Activated CD8-positive, alpha-beta T cell treated with anti-CD3 and anti-CD28 coated beads, Interleukin-2, amount 10 ng/mL, durations not matched to agents 7 days and 5 days (primary cell): ENCODE data around the gene ARMC12. TPM values are rescaled to one million over a fixed set of nuclear protein-coding genes. Genes with fewer than 3 reads are reported as not detected.

ENCODE experiments used
- ATAC-seq: fragments of 150-1000 bp; cut with Tn5 transposase; one replicate; pipeline ENCODE4 v1.10.0; 2021; ENCODE audit warnings: moderate library complexity
- CTCF ChIA-PET: fragments of 350-600 bp; sonication (Branson Sonifier 250); formaldehyde crosslinking; loops from one replicate; lab custom pipeline; 2021; ENCODE audit warnings: antibody characterized with exemption; lab: Charles Lee
- POLR2A ChIA-PET: fragments of 350-600 bp; sonication (Branson Sonifier 250); formaldehyde crosslinking; loops from one replicate; lab custom pipeline; 2021; ENCODE audit warnings: antibody characterized with exemption; lab: Charles Lee
- DNase-seq: peaks from one replicate; pipeline ENCODE4 v3.0.0-alpha.2; 2020
- H3K27ac Mint-ChIP-seq: one replicate; pipeline ENCODE4 v1.8.0; 2021; ENCODE audit warnings: mild to moderate bottlenecking, mixed read lengths
- H3K27me3 Mint-ChIP-seq: one replicate; pipeline ENCODE4 v1.8.0; 2021; ENCODE audit warnings: low read depth, mixed read lengths
- H3K36me3 Mint-ChIP-seq: one replicate; pipeline ENCODE4 v1.8.0; 2021; ENCODE audit warnings: low read depth, mixed read lengths
- H3K4me1 Mint-ChIP-seq: one replicate; pipeline ENCODE4 v1.8.0; 2021; ENCODE audit warnings: low read depth, mixed read lengths
- H3K4me3 Mint-ChIP-seq: one replicate; pipeline ENCODE4 v1.8.0; 2021; ENCODE audit warnings: mild to moderate bottlenecking, mixed read lengths
- H3K9me3 Mint-ChIP-seq: one replicate; pipeline ENCODE4 v1.8.0; 2022; ENCODE audit warnings: mixed read lengths; ENCODE audit not compliant: insufficient read depth
- total RNA-seq, 2 experiments: library from RNA; stranded (reverse); gene quantifications; one replicate each; pipeline ENCODE4 v1.2.3, GENCODE V29; 2021

ARMC12 gene
- total RNA-seq, 2 experiments from 2014 or later: 0.37 to 0.45 TPM

DNA sequence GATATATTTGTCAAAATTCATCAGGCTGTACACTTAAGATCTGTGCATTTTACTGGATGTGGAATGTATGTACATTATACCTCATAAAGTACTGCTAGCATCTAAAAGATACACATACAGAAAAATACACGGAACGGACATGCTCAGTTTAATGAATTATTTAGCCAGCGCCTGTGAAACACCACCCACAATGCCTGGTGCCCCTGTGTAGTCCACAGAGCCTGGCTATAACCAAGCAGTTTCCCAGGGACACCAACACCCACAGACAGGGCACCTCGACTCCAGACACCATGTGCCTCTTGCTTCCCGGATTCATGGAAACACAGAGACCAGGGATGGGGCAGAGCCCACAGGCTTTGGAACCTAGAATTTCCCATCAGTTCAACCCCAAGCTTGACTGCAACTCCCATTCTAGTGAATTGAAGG lies 17.4 kb upstream of the ARMC12 start:
- ChIA-PET CTCF (interaction anchor here (1.2 to 3.5 kb wide), 5 partner anchors 8 to 196 kb away, joined by 3 to 16 read pairs (median 7); partner anchors contain the start of gene ARMC12), POLR2A (interaction anchor here (1.0 to 3.1 kb wide), 5 partner anchors 9 to 50 kb away, joined by 5 to 17 read pairs (median 8); no protein-coding TSS in a partner anchor)
- peaks cover 39% of the 10 kb centered on the region for H3K4me1 Mint-ChIP-seq

GRCh38 chr6:35719830-35720733 lies 16.8 kb upstream of the ARMC12 start:
- no peak for DNase-seq
- CTCF ChIA-PET: interaction anchor here (1.2 to 3.5 kb wide), 4 partner anchors 8 to 197 kb away, joined by 3 to 16 read pairs (median 6); partner anchors contain the start of gene ARMC12

More for the DNA sequence above, 17.4 kb upstream of the ARMC12 start:
- Mint-ChIP-seq H3K36me3 (no peaks in the 10 kb centered on the region), H3K27me3 (no peaks in the 10 kb centered on the region), H3K9me3 (no peaks in the 10 kb centered on the region), H3K4me3 (peak overlapping the region; percentile 47), H3K27ac (peak overlapping the region; percentile 85)
- DNase-seq: no peak
- peak; percentile 40 for ATAC-seq

DNA sequence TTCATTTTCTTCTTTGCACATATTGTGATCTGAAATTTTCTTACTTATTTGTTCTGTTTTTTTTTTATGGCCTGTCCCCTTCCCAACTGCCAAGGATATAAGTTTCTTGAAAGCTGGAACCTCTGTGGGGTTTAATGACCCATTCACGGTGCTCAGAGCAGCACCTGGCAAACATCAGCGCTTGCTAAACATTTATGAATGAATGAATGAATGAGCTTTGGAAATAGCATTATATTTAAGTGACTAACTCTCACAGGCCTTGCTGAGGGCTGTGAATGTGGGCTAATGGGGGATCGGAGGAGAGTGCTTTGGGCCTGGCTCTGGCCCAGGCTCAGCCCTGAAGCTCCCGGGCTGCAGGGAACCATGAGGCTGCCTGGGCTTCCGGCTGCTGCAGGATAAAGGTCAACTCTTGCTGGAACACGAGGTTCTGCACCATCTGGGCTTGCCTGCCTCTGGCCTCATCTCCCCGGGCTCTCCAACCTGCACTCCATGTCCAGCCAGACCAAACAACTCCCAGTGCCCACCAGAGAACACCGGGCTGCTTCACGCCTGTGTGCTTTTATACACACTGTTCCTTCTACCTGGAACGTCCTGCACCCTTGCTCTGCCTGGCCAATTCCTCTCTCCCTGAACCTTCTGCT lies 14.6 kb upstream of the ARMC12 start:
- Mint-ChIP-seq H3K27ac (no peak overlapping the region), H3K4me1 (peaks cover 62% of the 10 kb centered on the region), H3K36me3 (no peaks in the 10 kb centered on the region), H3K4me3 (no peak overlapping the region), H3K9me3 (no peaks in the 10 kb centered on the region), H3K27me3 (no peaks in the 10 kb centered on the region)
- POLR2A ChIA-PET: interaction anchor here (0.9 kb wide), 1 partner anchor 35 kb away, joined by 3 read pairs; no protein-coding TSS in a partner anchor
- DNase-seq: no peak
- ATAC-seq: no peak
- CTCF ChIA-PET: no interaction called here

More at GRCh38 chr6:35719830-35720733, 16.8 kb upstream of the ARMC12 start:
- H3K9me3 Mint-ChIP-seq: no peaks in the 10 kb centered on the region
- H3K4me3 Mint-ChIP-seq: peak overlapping the region; percentile 47
- POLR2A ChIA-PET: interaction anchor here (1.0 to 3.1 kb wide), 4 partner anchors 8 to 51 kb away, joined by 5 to 17 read pairs (median 8); no protein-coding TSS in a partner anchor
- peaks cover 42% of the 10 kb centered on the region for H3K4me1 Mint-ChIP-seq
- no peaks in the 10 kb centered on the region for H3K36me3 Mint-ChIP-seq
- peak overlapping the region; percentile 85 for H3K27ac Mint-ChIP-seq
- ATAC-seq: peak; percentile 63
- H3K27me3 Mint-ChIP-seq: no peaks in the 10 kb centered on the region

GRCh38 chr6:35723587-35723986 lies 13.2 kb upstream of the ARMC12 start:
- H3K4me3 Mint-ChIP-seq: no peak overlapping the region
- ChIA-PET POLR2A (no interaction called here), CTCF (interaction anchor here (1.1 to 1.6 kb wide), 2 partner anchors 45 to 139 kb away, joined by 3 read pairs; no protein-coding TSS in a partner anchor)
- H3K27ac Mint-ChIP-seq: no peak overlapping the region
- no peaks in the 10 kb centered on the region for H3K36me3 Mint-ChIP-seq
- H3K27me3 Mint-ChIP-seq: no peaks in the 10 kb centered on the region
- DNase-seq (no peak), ATAC-seq (no peak)
- H3K9me3 Mint-ChIP-seq: no peaks in the 10 kb centered on the region
- peaks cover 58% of the 10 kb centered on the region for H3K4me1 Mint-ChIP-seq

DNA sequence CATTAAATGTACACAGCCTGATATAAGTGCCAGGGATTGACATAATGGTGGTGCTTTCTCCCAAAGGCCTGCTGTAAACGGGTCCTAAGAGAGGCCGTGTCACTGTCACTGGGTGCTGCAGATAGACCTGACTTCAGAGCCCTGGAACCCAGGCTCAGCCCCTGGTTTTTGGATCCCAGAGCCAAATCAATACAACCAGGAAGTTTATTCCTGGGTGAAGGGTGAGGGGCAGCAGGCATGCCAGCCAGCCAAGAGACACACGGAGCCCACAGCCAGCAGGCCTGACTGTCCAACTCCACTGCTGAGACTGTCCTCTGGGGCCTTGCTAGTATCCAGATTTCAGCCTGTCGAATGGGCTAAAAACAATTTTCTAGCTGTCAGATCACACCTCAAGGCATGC lies 12.8 kb upstream of the ARMC12 start:
- no peaks in the 10 kb centered on the region for H3K9me3 Mint-ChIP-seq
- no peak overlapping the region for H3K27ac Mint-ChIP-seq
- no peak for ATAC-seq
- no peak for DNase-seq
- peaks cover 58% of the 10 kb centered on the region for H3K4me1 Mint-ChIP-seq
- CTCF ChIA-PET: interaction anchor here (1.1 to 5.2 kb wide), 3 partner anchors 12 to 140 kb away, joined by 3 to 34 read pairs (median 3); partner anchors contain the start of gene ARMC12
- no peaks in the 10 kb centered on the region for H3K27me3 Mint-ChIP-seq
- POLR2A ChIA-PET: no interaction called here
- no peak overlapping the region for H3K4me3 Mint-ChIP-seq
- no peaks in the 10 kb centered on the region for H3K36me3 Mint-ChIP-seq

GRCh38 chr6:35724471-35724870 lies 12.4 kb upstream of the ARMC12 start:
- ATAC-seq (no peak), DNase-seq (no peak)
- ChIA-PET POLR2A (no interaction called here), CTCF (interaction anchor here (1.1 to 5.2 kb wide), 4 partner anchors 12 to 140 kb away, joined by 3 to 34 read pairs (median 12); partner anchors contain the start of gene ARMC12)
- H3K4me1 Mint-ChIP-seq: peaks cover 58% of the 10 kb centered on the region
- H3K9me3 Mint-ChIP-seq: no peaks in the 10 kb centered on the region
- H3K4me3 Mint-ChIP-seq: no peak overlapping the region
- no peak overlapping the region for H3K27ac Mint-ChIP-seq
- no peaks in the 10 kb centered on the region for H3K27me3 Mint-ChIP-seq
- no peaks in the 10 kb centered on the region for H3K36me3 Mint-ChIP-seq

DNA sequence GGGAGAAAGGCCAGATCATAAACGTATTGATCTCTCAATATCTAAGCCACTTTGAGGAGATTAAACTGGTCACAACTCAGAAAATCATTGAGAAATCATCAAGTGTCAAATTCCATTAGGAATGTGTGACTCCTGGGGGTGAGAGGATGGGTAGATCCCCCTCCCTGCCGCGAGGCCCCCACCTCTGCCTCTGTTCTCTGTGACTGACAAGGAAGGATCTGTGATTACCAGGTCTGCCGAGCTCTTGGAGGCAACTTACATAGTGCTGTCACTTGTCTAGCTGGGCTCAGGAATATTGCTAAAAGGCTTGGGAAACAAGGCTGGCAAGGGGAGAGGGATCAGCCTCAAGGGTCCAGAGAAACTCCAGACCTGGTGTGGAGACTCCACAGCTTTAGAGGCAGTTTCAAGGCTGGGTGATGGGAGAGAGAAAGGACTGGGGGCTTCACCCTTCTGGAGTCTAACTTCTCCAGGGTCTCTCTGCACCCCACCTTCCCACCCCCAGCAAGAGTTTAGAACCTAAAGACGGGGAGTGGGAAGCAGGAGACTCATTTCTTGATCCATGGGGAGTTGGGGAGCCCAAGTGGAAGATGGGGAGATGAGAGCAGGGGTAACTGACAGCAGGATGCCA lies 11.6 kb upstream of the ARMC12 start:
- H3K4me3 Mint-ChIP-seq: no peak overlapping the region
- peaks cover 58% of the 10 kb centered on the region for H3K4me1 Mint-ChIP-seq
- H3K27ac Mint-ChIP-seq: no peak overlapping the region

GRCh38 chr6:35725721-35726438 lies 11.0 kb upstream of the ARMC12 start:
- no peak for DNase-seq
- H3K4me3 Mint-ChIP-seq: no peak overlapping the region
- CTCF ChIA-PET: interaction anchor here (0.9 to 5.2 kb wide), 7 partner anchors 11 to 143 kb away, joined by 3 to 34 read pairs (median 3); partner anchors contain the start of gene ARMC12
- H3K27me3 Mint-ChIP-seq: no peaks in the 10 kb centered on the region
- no peaks in the 10 kb centered on the region for H3K36me3 Mint-ChIP-seq
- H3K9me3 Mint-ChIP-seq: no peaks in the 10 kb centered on the region
- POLR2A ChIA-PET: interaction anchor here (0.8 kb wide), 1 partner anchor 13 kb away, joined by 3 read pairs; no protein-coding TSS in a partner anchor
- no peak for ATAC-seq
- peak overlapping the region; percentile 80 for H3K27ac Mint-ChIP-seq
- H3K4me1 Mint-ChIP-seq: peaks cover 58% of the 10 kb centered on the region

More for the DNA sequence above, 11.6 kb upstream of the ARMC12 start:
- H3K36me3 Mint-ChIP-seq: no peaks in the 10 kb centered on the region
- H3K9me3 Mint-ChIP-seq: no peaks in the 10 kb centered on the region
- POLR2A ChIA-PET: interaction anchor here (0.8 kb wide), 1 partner anchor 12 kb away, joined by 3 read pairs; no protein-coding TSS in a partner anchor
- CTCF ChIA-PET: interaction anchor here (1.1 to 5.2 kb wide), 5 partner anchors 11 to 142 kb away, joined by 3 to 34 read pairs (median 3); partner anchors contain the start of gene ARMC12
- H3K27me3 Mint-ChIP-seq: no peaks in the 10 kb centered on the region
- DNase-seq (no peak), ATAC-seq (no peak)

DNA sequence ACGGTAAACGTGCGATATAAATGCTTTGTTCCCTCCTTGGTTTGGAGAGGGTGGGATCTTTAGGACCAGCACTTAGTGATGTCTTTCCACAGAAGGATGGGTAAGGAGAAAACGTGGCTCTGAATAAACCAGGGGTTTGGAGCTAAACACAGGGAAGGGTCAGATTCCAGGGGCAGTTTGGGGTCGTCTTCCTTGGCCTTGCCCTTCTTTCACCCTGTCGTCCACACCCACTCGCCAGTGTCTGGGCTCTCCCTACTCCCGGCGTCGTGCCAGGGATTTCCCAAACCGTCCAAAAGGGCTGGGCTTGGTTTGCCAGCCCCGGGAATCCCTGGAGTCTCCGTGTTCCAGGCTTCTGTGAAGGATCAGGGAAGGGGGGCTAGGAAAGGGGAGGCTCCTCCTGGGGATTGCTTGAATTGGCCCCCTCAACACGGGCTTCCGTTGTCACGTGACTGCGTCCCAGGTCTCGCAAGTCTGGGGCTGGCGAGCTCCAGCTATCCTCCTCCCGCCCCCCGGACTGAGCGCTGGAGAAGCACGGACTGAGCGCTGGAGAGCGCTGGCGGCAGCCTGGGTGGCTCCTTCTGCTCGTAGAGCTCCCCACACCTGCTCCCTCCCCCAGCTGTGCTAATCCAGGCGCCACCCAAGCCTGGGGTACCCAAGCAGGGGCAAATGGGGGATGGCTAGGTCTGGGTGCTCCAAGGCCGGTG lies 9.4 kb upstream of the ARMC12 start:
- H3K36me3 Mint-ChIP-seq: no peaks in the 10 kb centered on the region
- ATAC-seq: peak; percentile 10
- peak overlapping the region; percentile 80 for H3K27ac Mint-ChIP-seq
- peaks cover 65% of the 10 kb centered on the region for H3K4me1 Mint-ChIP-seq
- CTCF ChIA-PET: interaction anchor here (0.8 to 5.2 kb wide), 17 partner anchors 8 to 142 kb away, joined by 3 to 34 read pairs (median 3); partner anchors contain the start of genes ARMC12 and FKBP5
- H3K27me3 Mint-ChIP-seq: no peaks in the 10 kb centered on the region
- peak; percentile 54 for DNase-seq
- POLR2A ChIA-PET: interaction anchor here (0.8 to 2.4 kb wide), 8 partner anchors 9 to 99 kb away, joined by 3 to 17 read pairs (median 4); no protein-coding TSS in a partner anchor
- no peaks in the 10 kb centered on the region for H3K9me3 Mint-ChIP-seq
- H3K4me3 Mint-ChIP-seq: peak overlapping the region; percentile 53
